HG02970 (cell line): Measurements from ENCODE around the gene SDR42E2.
"Not testable (repeated sequence)": the region's sequence is repeated elsewhere in the genome, so short reads cannot be mapped to it uniquely, and the experiment has no call there.

Experiments used
- ATAC-seq: cut with Tn5 transposase; IDR thresholded peaks from one replicate; pipeline ENCODE4 v1.9.1; 2021; ENCODE audit warnings: mild to moderate bottlenecking, moderate library complexity, moderate number of reproducible peaks; ENCODE audit not compliant: unreplicated experiment, low FRiP score

The SDR42E2 gene

DNA sequence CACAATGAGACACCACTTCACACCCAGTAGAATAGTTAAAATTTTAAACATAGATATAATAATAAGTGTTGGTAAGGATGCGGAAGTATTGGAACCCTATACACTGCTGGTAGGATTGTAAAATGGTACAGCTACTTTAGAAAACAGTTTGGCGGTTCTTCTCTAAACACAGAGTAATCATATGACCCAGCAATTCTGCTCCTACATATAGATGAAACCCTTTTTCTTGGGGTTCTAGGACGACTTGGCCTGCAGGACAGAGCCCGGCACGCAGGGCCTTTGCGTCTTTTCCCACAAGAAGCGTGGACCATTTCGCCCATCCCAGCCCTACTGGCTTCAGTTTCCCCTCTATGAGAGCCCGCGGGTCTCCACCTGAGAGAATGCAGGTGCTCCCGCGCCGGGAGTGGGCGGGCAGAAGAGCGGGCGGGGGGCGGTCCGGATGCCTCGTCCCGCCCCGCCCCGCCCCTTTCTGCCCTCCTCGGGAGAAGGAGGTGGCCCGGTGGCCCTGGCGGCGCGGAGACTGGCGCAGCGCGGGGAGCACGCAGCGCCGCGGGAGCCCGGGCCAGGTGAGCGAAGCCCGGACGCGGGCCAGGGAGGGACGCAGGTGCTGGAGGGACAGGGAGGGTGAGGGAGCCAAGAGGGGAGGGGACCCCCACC, at the start of gene SDR42E2:
Gene SDR42E2, plus strand, starts transcription at position 508 of the 657 bp plus-strand sequence. CDS start 3,077 bp downstream, outside the sequence.
- ATAC-seq, result no peak

DNA sequence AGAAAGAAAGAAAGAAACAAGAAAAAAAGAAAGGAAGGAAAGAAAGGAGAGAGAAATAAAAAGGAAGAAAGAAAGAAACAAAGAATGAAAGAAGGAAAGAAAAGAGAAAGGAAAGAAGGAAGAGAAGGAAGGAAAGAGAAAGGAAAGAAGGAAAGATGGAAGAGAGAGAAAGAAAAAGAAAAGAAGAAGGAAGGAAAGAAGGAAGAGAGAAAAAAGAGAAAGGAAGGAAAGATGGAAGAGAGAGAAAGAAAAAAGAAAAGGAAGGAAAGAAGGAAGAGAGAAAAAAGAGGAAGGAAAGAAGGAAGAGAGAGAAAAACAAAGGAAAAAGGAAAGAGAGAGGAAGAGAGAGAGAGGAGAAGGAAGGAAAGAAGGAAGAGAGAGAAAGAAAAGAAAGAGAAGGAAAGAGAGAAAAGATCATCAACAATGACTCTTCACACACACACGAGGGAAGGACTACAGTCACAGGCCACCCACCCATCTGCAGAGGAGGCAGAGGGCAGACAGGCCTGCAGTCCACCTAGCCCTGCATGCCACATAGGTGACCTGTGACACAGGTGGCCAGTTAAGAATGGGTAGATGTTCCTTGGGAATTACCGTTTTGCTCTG, 46.1 kb upstream of the SDR42E2 start:
- no peak for ATAC-seq

DNA sequence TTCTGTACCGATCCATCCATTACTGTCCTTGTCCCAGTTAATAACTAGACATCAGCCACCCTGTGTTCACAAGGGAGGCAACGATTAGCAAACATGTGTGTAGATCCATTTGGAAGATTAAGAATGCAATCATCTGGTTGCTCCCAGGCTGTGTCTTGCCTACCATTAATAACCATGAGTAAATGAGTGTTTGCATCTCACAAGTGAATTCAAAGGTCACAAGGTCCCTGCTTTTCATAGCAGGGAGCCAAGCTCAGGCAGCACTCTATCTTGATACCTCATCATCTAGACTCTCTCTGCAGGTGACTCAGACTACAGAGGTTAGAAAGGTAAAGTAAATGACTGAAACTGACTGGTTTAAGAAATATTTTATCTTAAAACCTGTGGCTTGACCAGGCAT, 44.7 kb upstream of the SDR42E2 start:
- ATAC-seq, result no peak

DNA sequence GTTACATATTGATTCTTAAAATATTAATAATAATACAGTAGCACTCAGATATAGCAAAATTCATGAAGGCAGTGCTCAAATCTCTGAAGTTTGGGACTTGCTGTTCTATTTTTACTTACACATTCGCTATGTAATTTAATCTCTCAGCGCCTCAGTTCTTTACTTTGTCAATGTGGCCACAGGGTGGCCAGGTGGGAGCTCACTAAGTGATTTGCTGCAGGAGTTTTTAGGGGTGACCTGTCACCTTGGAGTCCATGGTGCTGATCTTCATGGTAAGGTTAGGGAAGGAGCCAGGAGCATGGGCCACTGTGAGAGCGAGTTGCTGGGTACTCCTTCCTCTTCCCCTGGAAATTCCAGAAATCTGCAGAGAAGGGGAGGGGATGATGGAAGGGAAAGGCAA, 41.9 kb upstream of the SDR42E2 start:
- no peak for ATAC-seq

DNA sequence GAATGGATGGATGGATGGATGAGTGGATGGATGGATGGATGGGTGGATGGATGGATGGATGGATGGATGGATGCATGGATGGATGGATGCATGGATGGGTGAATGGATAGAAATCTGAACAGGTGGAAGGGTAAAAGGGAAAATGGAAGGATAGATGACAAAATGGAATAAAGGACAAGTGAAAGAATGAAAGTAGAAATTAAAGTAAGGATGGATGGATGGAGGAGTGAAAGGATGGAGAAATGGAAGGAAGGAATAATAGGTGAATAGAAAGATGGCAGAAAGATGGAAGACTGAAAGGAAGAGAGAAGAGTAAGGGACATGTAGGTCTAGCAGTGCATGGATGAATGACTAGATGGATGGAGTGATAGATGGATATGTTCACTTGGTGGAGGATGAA, 40.1 kb upstream of the SDR42E2 start:
- no peak for ATAC-seq

DNA sequence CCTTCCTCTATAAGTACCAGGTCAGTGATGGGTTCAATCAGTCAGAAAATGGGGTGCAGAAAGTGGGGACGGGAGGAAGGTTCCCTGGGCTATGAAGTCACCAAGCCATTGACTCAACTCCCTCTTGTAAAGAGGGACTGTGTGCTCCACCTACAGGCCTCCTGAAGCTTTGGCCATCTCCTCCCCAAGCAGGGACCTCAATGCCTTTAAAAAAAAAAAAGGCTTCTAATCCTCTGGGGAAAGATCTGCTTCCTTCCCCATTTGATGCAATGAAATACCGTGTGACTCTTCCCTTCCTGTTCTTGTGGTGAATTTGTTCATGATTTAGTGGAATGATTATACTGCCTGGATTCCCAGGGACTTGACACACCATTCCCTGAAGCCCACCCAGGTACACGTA, 39.2 kb upstream of the SDR42E2 start:
- no peak for ATAC-seq

DNA sequence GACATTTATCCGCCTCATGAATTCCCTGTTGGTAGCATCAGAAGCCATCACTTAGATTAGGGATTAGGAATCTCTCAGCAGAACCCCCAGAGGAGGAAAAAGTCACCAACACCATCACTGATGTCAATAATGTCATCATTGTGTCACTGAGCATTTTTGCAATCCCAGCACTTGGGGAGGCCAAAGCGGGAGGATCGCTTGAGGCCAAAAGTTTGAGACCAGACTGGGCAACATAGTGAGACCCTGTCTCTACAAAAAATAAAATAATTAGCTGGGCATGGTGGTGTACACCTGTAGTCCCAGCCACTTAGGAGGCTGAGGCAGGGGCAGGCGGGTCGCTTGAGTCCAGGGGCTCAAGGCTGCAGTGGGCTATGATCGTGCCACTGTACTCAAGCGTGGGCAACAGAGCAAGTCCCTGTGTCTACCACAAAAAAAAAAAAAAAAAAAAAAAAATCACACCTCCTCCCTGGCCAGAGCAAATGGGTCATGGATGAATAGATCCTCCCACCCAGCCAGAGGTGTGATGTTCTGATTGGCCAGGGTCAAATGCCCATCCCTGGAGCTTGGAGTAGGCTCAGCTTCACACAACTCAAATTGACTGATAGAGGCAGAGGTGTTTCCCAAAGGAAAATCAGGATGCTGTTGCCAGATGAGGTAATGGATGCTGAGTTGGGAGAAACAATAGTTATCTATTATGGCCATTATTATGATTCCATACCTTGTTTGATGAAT, 38.4 kb upstream of the SDR42E2 start:
- ATAC-seq, result no peak

DNA sequence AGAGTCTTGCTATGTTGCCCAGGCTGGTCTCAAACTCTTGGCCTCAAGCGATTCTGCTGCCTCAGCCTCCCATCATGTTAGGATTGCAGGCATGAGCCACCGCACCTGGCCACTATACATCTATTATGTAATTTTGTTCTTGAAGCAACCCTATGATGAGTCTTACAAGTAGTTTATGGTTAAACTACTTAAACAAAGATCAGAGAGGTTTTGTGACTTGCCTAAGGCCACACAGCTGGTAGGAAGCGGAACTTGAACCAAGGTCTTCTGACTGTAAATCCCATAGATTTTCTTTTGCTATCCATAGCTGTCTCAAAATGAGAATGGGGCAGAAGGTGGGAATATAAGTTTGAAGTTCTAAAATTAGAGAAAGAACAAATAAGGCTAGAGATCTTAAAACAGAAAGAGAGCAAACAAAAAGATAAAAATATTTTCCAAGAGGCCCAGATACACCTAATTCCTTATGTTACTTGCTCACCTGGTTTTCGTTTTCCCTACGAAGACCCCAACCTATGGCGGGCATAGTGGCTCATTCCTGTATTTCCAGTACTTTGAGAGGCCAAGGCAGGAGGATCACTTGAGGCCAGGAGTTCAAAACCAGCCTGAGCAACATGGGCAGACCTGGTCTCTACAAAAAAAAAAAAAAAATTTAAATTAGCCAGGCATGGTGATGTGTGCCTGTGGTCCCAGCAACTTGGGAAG, 37.6 kb upstream of the SDR42E2 start:
- no peak for ATAC-seq

DNA sequence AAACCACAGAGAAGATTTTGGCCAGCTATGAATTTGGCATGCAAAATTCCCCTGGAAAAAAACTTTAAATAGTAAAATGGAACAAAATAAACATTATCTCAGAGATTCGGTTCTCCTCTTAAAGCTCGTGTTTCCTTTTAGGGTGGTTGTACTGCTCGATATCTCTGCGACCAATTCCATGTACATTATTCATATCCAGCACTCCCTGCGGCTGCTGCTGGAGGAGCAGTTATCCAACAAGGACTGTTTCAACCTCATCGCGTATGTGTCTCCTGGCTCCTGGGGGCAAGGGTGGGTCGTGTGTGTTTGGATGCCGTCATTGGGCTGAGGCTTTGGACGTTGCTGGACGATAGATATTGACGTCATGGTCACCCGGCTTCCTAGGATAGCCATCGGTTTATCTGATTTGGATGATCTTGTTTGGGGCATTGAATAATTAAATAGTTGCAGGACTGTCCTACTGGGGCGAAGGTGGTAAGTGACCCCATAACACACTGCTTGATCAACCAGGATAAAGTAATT, 36.2 kb upstream of the SDR42E2 start:
- no peak for ATAC-seq

DNA sequence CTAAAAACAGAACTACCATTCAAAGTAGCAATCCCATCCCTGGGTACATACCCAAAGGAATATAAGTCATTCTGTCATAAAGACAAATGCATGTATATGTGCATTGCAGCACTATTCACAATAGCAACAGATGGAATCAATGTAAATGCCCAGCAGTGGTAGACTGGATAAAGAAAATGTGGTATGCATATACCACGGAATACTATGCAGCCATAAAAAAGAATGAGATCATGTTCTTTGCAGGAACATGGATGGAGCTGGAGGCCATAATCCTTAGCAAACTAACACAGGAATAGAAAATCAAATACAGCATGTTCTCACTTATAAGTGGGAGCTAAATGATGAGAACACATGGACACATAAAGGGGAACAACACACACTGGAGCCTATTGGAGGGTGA, 33.8 kb upstream of the SDR42E2 start:
- not testable (repeated sequence) for ATAC-seq

DNA sequence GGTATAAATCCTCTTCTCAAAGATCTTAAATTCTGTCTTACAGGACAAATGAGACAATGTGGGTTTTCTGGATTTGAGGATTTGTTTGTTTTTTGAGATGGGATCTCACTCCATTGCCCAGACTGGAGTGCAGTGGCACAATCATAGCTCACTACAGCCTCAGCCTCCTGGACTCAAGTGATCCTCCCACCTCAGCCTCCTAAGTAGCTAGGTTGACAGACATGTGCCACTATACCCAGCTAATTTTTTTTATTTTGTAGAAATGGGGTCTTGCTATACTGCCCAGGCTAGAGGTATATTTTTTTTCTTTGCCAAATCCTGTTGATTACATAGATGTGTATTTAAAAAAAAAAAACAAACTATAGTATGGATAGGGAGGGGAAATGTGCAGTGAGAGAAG, 31.8 kb upstream of the SDR42E2 start:
- no peak for ATAC-seq

DNA sequence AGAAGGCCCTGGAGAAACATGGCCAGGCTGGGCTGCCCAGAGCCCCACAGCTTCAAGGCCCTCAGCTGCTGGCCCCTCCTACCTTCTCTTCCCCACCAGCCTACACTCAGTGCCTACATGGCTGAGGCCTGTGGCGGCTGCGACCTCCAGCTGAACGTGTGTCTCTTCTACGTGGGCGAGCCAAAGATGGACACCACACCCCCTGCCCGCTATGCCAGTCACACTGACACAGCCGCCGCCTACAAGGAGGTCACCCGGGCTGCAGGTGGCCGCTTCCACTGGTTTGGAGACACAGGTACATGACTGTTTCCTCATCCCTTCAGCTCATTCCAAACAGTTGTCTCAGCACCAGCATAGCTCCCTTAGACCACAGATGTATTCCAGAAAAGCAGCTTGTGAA, 29.5 kb upstream of the SDR42E2 start:
- ATAC-seq, result no peak

DNA sequence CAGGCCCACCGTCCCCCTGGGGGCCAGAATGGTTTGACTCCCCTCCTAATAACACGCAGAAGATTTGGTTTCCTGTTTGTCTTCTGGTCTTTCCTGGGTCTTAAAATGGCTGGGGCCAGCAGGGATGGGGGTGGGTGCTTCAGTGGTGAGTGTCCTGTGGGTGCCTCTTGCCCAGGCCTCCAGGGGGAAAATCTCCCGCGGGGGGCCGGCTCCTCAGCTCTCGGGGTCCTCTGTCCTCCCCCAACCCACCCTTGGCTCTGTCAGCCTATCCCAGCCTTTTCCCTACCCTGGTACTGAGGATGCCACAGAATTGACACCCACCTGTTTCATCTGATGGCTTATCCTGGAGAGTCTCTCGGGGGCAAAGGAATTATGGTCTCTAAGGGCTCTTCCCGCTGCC, 23.8 kb upstream of the SDR42E2 start:
- no peak for ATAC-seq

DNA sequence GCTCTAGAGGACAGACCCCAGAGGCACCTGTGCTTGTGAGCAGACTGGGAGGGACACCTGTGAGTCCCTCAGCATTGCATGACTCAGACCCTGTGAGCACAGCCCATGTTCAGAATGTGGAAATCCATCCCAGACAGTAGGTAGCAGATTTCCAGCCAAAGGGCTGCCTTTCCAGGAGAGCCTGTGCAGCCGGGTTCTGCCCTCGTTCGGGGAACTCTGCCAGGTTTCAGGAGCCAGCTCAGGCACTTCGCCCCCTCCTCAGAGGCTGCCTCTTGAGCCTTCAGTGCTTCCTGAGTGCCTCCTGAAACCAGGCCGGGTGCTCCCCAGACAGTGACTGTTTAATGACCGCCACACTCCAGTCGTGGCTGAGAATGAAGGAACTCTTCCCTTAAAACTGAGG, 23.3 kb upstream of the SDR42E2 start:
- no peak for ATAC-seq

DNA sequence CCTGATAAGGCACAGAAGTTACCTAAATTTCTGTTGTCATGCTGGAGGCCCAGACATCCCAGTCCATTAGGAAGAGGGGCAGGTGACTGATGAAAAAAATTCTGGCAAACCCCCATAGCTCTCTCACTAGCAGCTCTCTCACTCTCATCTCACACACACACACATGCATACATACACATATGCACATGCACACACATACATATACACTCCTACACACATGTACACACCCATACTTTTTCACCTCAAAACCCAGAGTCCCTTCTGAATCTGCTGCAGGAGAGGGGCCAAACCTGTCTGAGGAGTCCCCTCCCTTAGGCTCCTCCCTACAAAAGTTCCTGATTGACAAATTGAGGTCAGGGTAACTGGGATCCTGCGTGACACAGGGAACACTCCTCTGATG, 22.6 kb upstream of the SDR42E2 start:
- no peak for ATAC-seq

DNA sequence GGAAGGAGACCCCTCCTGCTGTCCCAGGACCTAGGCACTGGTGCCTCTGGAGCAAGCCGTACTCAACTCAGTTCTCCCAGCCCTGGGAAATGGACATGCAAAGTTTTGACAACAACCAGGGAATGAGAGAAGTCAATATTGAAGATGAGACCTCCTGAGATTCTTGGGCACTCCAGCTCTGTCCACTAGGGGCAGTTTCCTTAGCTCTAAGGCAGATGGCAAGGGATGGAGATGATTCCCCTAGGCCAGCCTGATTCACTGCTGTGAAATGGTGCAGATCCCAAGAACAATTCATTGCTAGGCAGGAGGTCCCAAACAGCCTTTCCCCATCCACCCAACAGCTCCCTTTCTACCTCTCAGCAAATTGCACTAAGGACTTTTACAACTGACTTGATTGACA, 20.5 kb upstream of the SDR42E2 start:
- no peak for ATAC-seq

DNA sequence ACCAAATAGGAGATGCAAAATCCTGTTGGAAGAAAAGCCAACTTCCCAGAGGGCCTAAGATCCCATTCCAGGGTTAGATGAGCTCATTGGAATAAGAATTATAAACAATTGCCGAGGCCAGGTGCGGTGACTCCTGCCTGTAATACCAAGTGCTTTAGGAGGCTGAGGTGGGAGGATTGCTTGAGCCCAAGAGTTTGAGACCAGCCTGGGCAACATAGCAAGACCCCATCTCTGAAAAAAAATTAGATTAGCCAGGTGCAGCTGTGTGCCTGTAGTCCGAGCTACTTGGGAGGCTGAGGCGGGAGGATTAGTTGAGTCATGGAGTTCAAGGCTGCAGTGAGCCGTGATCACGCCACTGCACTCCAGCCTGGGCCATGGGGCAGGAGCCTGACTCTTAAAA, 17.8 kb upstream of the SDR42E2 start:
- ATAC-seq, result no peak

DNA sequence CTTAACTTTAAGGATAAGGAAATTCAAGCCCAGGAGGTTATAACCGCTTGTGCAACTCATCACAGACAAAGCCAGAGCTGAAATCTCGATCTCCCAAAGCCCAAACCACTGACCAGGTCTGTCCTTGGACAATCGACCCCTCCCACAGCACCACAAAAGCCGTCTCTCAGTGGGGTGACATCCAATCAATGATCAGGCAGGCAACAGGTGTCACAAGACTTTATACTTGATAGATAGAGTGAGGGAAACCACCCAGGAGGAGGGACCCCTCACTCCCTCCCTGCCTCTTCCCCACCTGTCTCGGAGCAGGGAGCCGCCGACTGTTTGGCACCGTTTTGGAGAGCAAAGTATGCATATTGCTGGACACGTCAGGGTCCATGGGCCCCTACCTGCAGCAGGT, 14.5 kb upstream of the SDR42E2 start:
- no peak for ATAC-seq

DNA sequence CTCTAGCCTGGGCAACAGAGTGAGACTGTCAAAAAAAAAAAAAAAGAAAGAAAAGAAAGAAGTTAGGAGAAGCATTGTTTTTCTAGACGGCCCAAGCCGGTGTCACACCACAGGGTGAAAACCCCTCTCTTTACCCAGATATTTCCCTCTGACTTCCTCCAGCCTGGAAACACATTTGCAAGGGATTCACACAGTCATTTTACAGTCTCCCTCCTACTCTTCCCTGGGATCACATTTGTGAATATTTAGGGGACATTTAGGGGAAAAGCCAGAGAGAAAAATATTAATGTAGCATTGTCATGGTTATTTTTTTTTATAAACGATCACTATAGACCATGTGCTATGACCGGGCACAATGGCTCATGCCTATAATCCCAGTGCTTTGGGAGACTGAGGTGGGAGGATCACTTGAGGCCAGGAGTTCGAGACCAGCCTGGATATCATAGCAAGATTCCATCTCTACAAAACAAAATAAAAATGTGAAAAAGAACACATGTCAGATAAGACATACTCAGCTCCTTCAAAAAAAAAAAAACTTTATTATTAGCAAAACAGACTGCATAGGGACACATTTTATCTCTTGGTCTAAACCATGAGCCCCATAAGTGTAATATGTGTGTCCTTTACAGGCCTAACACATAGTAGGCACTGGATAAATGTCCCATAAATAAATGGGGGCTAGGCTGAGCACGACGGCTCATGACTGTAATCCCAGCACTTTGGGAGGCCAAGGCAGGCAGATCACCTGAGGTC, 10.9 kb upstream of the SDR42E2 start:
- ATAC-seq, result no peak

DNA sequence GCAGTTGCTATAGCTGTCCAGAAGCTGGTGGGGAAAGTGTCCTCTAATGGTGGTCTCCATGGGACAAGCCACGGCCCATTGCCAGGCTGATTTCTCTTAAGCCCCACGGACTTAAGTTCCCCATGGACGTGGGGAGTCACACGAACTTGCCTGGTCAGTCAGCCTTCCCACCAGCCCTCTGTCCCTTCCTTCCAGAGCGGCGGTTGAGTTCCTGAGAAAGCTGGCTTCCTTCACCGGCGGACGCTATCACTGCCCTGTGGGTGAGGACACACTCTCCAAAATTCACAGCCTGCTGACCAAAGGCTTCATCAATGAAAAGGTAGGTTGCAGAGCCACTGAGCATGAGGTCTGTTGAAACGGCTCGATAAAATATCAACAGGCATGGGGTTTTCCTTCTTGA, 10.0 kb upstream of the SDR42E2 start:
- ATAC-seq, result no peak
